ENCODE data around the gene ASB3. TPM values are rescaled to one million over a fixed set of nuclear protein-coding genes. Genes with fewer than 3 reads are reported as not detected.

ASB3 gene
- total RNA-seq, 4 donors from 2014 or later: 11.0 to 21.1 (median 17.6) TPM

DNA sequence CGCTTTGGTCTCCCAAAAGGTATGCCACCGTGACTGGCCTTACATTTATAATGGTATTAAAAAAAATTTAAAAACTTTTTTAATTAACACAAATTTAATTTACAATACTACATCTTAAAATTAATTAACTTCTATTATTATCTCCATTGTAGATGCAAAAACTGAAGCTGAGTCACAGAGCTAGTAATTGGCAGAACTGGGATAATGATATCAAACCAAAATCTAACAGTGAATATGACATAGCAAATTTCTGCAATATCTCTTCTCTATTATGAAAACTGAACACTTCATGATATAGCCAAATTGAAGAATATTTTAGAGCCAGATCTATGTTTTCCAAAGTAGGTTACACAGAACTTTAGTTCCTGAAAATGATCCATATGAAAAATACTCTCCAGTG is 85.5 kb downstream of the ASB3 start:
- TF ChIP-seq CTCF (IDR thresholded peaks at IDR 0.05): no peak
- no peak for DNase-seq (ENCODE audit: low spot score in 2 of 2)
- intact Hi-C loops (cut with DNase I; ENCODE audit: low total_unique reads): no loop called here
- no peak overlapping the region for H3K4me3 ChIP-seq (ENCODE audit: low read depth, poor library complexity, severe bottlenecking)
- 96 to 97% methylated on average over 2 of the region's 2 CpGs for WGBS, 2 donors

- 100% methylated on average over 1 of the region's 1 CpG for WGBS, 2 donors
- no peak for DNase-seq (ENCODE audit: low spot score in 2 of 2)
- no peak for TF ChIP-seq POLR2A (IDR thresholded peaks at IDR 0.05)
- no peak for TF ChIP-seq CTCF (IDR thresholded peaks at IDR 0.05)
- intact Hi-C loops (cut with DNase I; ENCODE audit: low total_unique reads): no loop called here
- H3K4me3 ChIP-seq (ENCODE audit: low read depth, poor library complexity, severe bottlenecking): no peak overlapping the region
These were observed 89.1 kb downstream of the ASB3 start for GRCh38 chr2:53697686-53698085.

DNA sequence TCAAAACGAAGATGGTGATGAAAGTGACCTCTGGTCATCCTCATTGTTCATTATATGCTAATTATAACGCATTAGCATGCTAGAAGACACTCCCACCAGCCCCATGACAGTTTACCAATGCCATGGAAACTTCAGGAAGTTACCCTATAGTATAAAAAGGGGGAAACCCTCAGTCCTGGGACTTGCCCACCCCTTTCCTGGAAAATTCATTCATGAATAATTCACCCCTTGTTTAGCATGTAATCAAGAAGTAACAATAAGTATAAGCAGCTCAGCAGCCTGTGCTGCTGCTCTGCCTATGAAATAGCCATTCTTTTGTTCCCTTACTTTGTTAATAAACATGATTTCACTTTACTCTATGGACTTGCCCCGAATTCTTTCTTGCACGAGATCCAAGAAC is 89.7 kb downstream of the ASB3 start:
- WGBS, 2 donors: 89 to 91% methylated on average over 4 of the region's 4 CpGs
- TF ChIP-seq CTCF (IDR thresholded peaks at IDR 0.05) (no peak), POLR2A (IDR thresholded peaks at IDR 0.05) (no peak)
- no peak for DNase-seq (ENCODE audit: low spot score in 2 of 2)
- intact Hi-C loops (cut with DNase I; ENCODE audit: low total_unique reads): no loop called here
- no peak overlapping the region for H3K4me3 ChIP-seq (ENCODE audit: low read depth, poor library complexity, severe bottlenecking)

GRCh38 chr2:53695575-53695974 is 91.2 kb downstream of the ASB3 start:
- TF ChIP-seq POLR2A (IDR thresholded peaks at IDR 0.05) (no peak), CTCF (IDR thresholded peaks at IDR 0.05) (no peak)
- intact Hi-C loops (cut with DNase I; ENCODE audit: low total_unique reads): no loop called here
- 93 to 95% methylated on average over 4 of the region's 4 CpGs for WGBS, 2 donors

GRCh38 chr2:53694096-53694771 is 92.5 kb downstream of the ASB3 start:
- H3K4me3 ChIP-seq (ENCODE audit: low read depth, poor library complexity, severe bottlenecking): no peak overlapping the region
- no peak for DNase-seq (ENCODE audit: low spot score in 2 of 2)
- WGBS, 2 donors: 90 to 92% methylated on average over 3 of the region's 3 CpGs
- no peak for TF ChIP-seq CTCF (IDR thresholded peaks at IDR 0.05)
- TF ChIP-seq POLR2A (IDR thresholded peaks at IDR 0.05): no peak
- intact Hi-C loops (cut with DNase I; ENCODE audit: low total_unique reads): no loop called here

More at GRCh38 chr2:53695575-53695974, 91.2 kb downstream of the ASB3 start:
- no peak overlapping the region for H3K4me3 ChIP-seq (ENCODE audit: low read depth, poor library complexity, severe bottlenecking)
- no peak for DNase-seq (ENCODE audit: low spot score in 2 of 2)

DNA sequence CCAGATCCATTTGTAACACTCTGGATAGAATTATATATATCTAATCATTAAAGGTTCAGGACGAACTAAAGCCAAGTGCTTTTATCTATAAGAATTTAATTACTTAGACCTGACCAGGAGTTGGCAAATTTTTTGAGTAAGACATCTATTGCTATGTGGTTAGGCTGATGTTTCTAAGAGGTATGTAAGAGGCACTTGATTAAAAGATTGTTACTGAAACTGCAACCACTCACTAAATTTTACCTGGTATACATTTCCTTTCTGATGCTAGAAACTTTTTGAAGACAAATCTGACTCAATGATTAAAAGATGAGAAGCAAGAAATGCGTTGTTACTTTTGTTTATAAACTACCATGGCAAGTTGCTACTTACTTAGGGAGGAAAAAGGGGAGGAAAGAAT is 95.9 kb downstream of the ASB3 start:
- intact Hi-C loops (cut with DNase I; ENCODE audit: low total_unique reads): no loop called here

More for the DNA sequence above, 95.9 kb downstream of the ASB3 start:
- DNase-seq (ENCODE audit: low spot score in 2 of 2): no peak
- H3K4me3 ChIP-seq (ENCODE audit: low read depth, poor library complexity, severe bottlenecking): no peak overlapping the region
- WGBS, 2 donors: 92 to 97% methylated on average over 2 of the region's 2 CpGs
- no peak for TF ChIP-seq POLR2A (IDR thresholded peaks at IDR 0.05)
- TF ChIP-seq CTCF (IDR thresholded peaks at IDR 0.05): no peak

Data from lower leg skin (tissue), 4 donors.